GM13977 (cell line): ENCODE results near the gene OR2T29.
"Not testable (repeated sequence)": the region's sequence is repeated elsewhere in the genome, so short reads cannot be mapped to it uniquely, and the experiment has no call there.

ENCODE experiments used
- DNase-seq: peaks from one replicate; pipeline ENCODE4 v3.0.0; 2012; ENCODE audit warnings: low spot score
- in situ Hi-C: fragments of 300-500 bp; cut with MboI; formaldehyde crosslinking; loops from one replicate; pipeline ENCODE4 v1.12.0; 2022; ENCODE audit warnings: low sequenced_read_pairs, low pct_unique_long_range_greater_than_20kb, mixed read lengths, inconsistent platforms; ENCODE audit not compliant: unreplicated experiment
- TF ChIP-seq, protein P1 (sequence below): IDR thresholded peaks from 2 replicates; pipeline ENCODE4 v1.5.1; 2012; ENCODE audit warnings: mild to moderate bottlenecking, control low read depth; ENCODE audit not compliant: insufficient read depth; ENCODE audit errors: extremely low read depth, missing control alignments

The OR2T29 gene

DNA sequence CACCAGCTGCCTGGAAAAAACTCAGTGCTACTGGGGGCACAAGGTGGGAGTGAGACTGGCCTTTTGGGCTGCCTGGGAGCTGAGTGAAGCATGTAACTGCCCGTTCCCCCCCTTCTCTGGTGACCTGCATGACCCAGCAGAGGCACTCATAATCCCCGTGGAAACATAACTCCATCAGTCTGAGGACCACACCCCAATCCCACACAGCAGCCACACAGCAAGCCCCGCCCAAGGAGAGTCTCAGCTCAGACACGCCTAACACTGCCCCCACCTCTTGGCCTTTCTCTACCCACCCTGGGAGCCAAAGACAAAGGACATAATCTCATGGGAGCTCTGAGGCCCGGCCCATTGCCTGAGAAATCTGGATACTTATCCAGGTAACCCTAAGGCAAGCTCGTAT lies 11.5 kb downstream of the OR2T29 start:
- in situ Hi-C loops, DNase-seq: not testable (repeated sequence)

DNA sequence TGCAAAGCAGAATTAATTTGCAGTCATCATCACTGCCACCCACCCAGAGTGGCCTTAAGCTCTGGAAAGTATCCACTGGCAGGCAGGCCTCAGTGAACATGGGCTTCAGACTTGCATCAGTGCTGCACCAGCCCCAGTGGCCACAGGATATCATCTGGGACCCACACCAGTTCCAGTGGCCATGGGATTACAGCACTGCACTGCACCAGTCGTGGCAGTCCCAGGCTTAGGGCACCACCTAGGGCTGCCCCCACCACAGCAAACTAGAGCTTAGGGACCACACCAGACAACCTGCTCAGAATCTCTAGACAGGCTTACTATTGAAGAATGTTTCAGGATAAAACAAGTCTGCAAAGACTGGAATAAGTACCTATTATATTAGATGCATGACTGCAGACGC lies 15.2 kb downstream of the OR2T29 start:
- in situ Hi-C loops, DNase-seq: not testable (repeated sequence)

DNA sequence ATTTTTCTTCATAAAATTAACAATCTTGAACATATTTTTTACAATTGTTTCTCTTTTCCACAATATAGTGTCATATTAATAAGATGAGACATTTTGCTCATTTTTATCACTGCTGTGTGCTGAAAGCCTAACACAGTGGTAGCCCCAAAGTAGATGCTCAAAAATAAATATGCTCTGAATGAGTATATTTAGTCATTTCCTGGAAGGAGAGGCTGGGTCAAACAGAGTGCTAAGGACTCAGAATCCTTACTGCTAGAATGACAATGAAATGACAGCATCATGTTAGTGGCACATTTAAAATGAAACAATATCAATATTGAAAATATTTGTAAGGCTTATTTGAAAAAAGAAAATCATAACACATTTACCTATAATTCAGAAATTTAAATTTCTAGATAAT lies 25.1 kb downstream of the OR2T29 start:
- DNase-seq, in situ Hi-C loops: not testable (repeated sequence)

DNA sequence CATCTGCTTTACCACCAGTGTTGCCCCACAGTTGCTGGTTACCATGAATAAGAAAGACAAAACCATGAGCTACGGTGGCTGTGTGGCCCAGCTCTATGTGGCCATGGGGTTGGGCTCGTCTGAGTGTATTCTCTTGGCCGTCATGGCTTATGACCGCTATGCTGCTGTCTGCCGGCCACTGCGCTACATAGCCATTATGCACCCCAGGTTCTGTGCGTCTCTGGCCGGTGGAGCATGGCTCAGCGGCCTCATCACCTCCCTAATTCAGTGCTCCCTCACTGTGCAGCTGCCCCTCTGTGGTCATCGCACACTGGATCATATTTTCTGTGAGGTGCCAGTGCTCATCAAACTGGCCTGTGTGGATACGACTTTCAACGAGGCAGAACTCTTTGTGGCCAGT lies 40.7 kb downstream of the OR2T29 start:
- DNase-seq: no peak
- TF ChIP-seq, protein P1, sequence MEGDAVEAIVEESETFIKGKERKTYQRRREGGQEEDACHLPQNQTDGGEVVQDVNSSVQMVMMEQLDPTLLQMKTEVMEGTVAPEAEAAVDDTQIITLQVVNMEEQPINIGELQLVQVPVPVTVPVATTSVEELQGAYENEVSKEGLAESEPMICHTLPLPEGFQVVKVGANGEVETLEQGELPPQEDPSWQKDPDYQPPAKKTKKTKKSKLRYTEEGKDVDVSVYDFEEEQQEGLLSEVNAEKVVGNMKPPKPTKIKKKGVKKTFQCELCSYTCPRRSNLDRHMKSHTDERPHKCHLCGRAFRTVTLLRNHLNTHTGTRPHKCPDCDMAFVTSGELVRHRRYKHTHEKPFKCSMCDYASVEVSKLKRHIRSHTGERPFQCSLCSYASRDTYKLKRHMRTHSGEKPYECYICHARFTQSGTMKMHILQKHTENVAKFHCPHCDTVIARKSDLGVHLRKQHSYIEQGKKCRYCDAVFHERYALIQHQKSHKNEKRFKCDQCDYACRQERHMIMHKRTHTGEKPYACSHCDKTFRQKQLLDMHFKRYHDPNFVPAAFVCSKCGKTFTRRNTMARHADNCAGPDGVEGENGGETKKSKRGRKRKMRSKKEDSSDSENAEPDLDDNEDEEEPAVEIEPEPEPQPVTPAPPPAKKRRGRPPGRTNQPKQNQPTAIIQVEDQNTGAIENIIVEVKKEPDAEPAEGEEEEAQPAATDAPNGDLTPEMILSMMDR: no peak

DNA sequence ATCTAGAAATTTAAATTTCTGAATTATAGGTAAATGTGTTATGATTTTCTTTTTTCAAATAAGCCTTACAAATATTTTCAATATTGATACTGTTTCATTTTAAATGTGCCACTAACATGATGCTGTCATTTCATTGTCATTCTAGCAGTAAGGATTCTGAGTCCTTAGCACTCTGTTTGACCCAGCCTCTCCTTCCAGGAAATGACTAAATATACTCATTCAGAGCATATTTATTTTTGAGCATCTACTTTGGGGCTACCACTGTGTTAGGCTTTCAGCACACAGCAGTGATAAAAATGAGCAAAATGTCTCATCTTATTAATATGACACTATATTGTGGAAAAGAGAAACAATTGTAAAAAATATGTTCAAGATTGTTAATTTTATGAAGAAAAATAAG lies 52.4 kb downstream of the OR2T29 start:
- DNase-seq, in situ Hi-C loops: not testable (repeated sequence)

More for the DNA sequence above, 40.7 kb downstream of the OR2T29 start:
- in situ Hi-C loops: no loop called here

DNA sequence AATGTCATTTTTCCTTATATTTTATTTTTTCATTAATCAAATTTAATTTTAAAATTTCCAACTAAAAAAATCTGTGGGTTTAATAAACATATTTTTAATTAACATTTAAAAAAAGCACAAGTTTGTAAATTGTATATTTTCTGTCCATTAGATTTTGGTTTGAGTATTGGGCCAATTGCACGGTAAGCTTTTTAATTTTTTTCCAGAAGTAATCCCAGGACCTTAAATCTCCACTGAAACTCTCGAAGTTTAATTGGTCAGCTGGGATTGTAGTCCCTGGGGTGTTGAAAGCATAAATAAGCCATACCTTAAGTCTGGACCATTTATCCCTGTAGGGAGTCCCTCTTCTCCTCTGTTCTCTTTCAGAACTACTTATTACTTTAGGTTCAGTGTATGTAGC lies 54.8 kb downstream of the OR2T29 start, which contains the start of gene OR2G6:
TSS of gene OR2G6 (plus strand) at position 301 of the 400 bp plus-strand sequence. CDS start 13,574 bp downstream, outside the sequence.
- in situ Hi-C loops, DNase-seq: not testable (repeated sequence)
